Caco-2 (cell line): ENCODE results near the gene TMCC1. TPM values are rescaled to one million over a fixed set of nuclear protein-coding genes. Genes with fewer than 3 reads are reported as not detected.

ENCODE experiments used
- BruUV-seq: library from RNA; stranded (reverse); fragments of 400-500 nt; replicated peaks from 2 replicates; lab custom pipeline; 2021; lab: Mats Ljungman, UMichigan
- CTCF ChIA-PET: fragments of 300-600 bp; sonication (Branson Sonifier 250); formaldehyde crosslinking; loops from one replicate; lab custom pipeline; 2022; ENCODE audit warnings: antibody characterized with exemption; lab: Charles Lee
- POLR2A ChIA-PET: fragments of 300-600 bp; sonication (Branson Sonifier 250); formaldehyde crosslinking; loops from one replicate; lab custom pipeline; 2022; ENCODE audit warnings: antibody characterized with exemption; lab: Charles Lee
- DNase-seq, 2 experiments: peaks; one replicate each; pipeline versions ENCODE4 v3.0.0 to v3.0.0-alpha.2; 2020 to 2022
- H3K27me3 ChIP-seq: replicated peaks from 2 replicates; pipeline ENCODE4 v1.6.0; 2011; ENCODE audit warnings: low read length; ENCODE audit not compliant: control insufficient read depth, insufficient read depth
- H3K36me3 ChIP-seq: 2 replicates; pipeline ENCODE4 v1.5.1; 2011; ENCODE audit warnings: low read length; ENCODE audit not compliant: control insufficient read depth, insufficient read depth
- H3K4me1 ChIP-seq: fragments of 250-450 bp; sonication (Bioruptor Pico); 2 replicates; pipeline ENCODE4 v1.5.1; 2020; ENCODE audit warnings: mild to moderate bottlenecking
- H3K4me3 ChIP-seq: 2 replicates; pipeline ENCODE4 v1.5.1; 2011; ENCODE audit warnings: low read depth, mild to moderate bottlenecking, control low read depth, low read length
- H3K9me3 ChIP-seq: fragments of 250-450 bp; sonication (Bioruptor Pico); 2 replicates; pipeline ENCODE4 v1.5.1; 2020; ENCODE audit warnings: mild to moderate bottlenecking, moderate library complexity
- H3K27ac Mint-ChIP-seq: one replicate; pipeline ENCODE4 v1.8.0; 2022; ENCODE audit warnings: mixed read lengths; ENCODE audit not compliant: unreplicated experiment
- H3K27me3 Mint-ChIP-seq: one replicate; pipeline ENCODE4 v1.8.0; 2022; ENCODE audit warnings: mixed read lengths; ENCODE audit not compliant: insufficient read depth, unreplicated experiment
- H3K36me3 Mint-ChIP-seq: one replicate; pipeline ENCODE4 v1.8.0; 2022; ENCODE audit warnings: mild to moderate bottlenecking, mixed read lengths; ENCODE audit not compliant: insufficient read depth, unreplicated experiment
- H3K4me1 Mint-ChIP-seq: one replicate; pipeline ENCODE4 v1.8.0; 2022; ENCODE audit warnings: low read depth, mixed read lengths; ENCODE audit not compliant: unreplicated experiment
- H3K4me3 Mint-ChIP-seq: one replicate; pipeline ENCODE4 v1.8.0; 2022; ENCODE audit warnings: mild to moderate bottlenecking, moderate library complexity, mixed read lengths; ENCODE audit not compliant: unreplicated experiment
- H3K9me3 Mint-ChIP-seq: one replicate; pipeline ENCODE4 v1.8.0; 2022; ENCODE audit warnings: mixed read lengths; ENCODE audit not compliant: unreplicated experiment
- CTCF ChIP-seq, 2 experiments: fragments of 200-600 bp in 1 of 2; IDR thresholded peaks; 1 replicate in 1 of 2; 2 replicates in 1 of 2; pipeline versions ENCODE4 v1.5.1 to v1.8.0; 2011 to 2022; ENCODE audit warnings: antibody characterized with exemption in 1 of 2, control low read depth in 1 of 2, inconsistent platforms in 1 of 2, low read depth in 1 of 2, low read length in 1 of 2, mild to moderate bottlenecking in 1 of 2, moderate library complexity in 1 of 2; ENCODE audit not compliant: insufficient read depth in 1 of 2, severe bottlenecking in 1 of 2, unreplicated experiment in 1 of 2
- intact Hi-C: fragments of 100-400 bp; cut with micrococcal nuclease; formaldehyde crosslinking; loops from one replicate; pipeline ENCODE4 v1.10.0; 2022; ENCODE audit not compliant: unreplicated experiment
- total RNA-seq: library from RNA; stranded (reverse); gene quantifications from 2 replicates; pipeline ENCODE4 v1.2.3, GENCODE V29; 2022

TMCC1 gene
- total RNA-seq, 1 experiment from 2014 or later = 27.8 TPM

- Mint-ChIP-seq H3K9me3 (no peaks in the 10 kb centered on the region), H3K4me3 (no peak overlapping the region), H3K36me3 (no peaks in the 10 kb centered on the region), H3K27ac (no peak overlapping the region), H3K4me1 (no peaks in the 10 kb centered on the region), H3K27me3 (no peaks in the 10 kb centered on the region)
- no peak for DNase-seq
- POLR2A ChIA-PET = no interaction called here
- peaks cover 16% of the 10 kb centered on the region for H3K4me1 ChIP-seq
- intact Hi-C loops = no loop called here
- no TSS peak for BruUV-seq
- no peaks in the 10 kb centered on the region for H3K36me3 ChIP-seq
- no peaks in the 10 kb centered on the region for H3K9me3 ChIP-seq
- no peak overlapping the region for H3K4me3 ChIP-seq
- TF ChIP-seq CTCF (IDR thresholded peaks at IDR 0.05; ENCODE audit: insufficient read depth in 1 of 2, low read depth in 1 of 2, low read length in 1 of 2, severe bottlenecking in 1 of 2, unreplicated experiment in 1 of 2) = no peak
- no peaks in the 10 kb centered on the region for H3K27me3 ChIP-seq
- CTCF ChIA-PET = no interaction called here
Measured at GRCh38 chr3:129614435-129614834, 279.1 kb downstream of the TMCC1 start.

- TF ChIP-seq CTCF (IDR thresholded peaks at IDR 0.05; ENCODE audit: insufficient read depth in 1 of 2, low read depth in 1 of 2, low read length in 1 of 2, severe bottlenecking in 1 of 2, unreplicated experiment in 1 of 2) = no peak
- DNase-seq = no peak
- Mint-ChIP-seq H3K27ac (no peak overlapping the region), H3K4me3 (no peak overlapping the region), H3K36me3 (no peaks in the 10 kb centered on the region), H3K4me1 (no peaks in the 10 kb centered on the region), H3K27me3 (no peaks in the 10 kb centered on the region), H3K9me3 (no peaks in the 10 kb centered on the region)
- Histone ChIP-seq H3K27me3 (no peaks in the 10 kb centered on the region), H3K4me1 (peaks cover 16% of the 10 kb centered on the region), H3K36me3 (no peaks in the 10 kb centered on the region), H3K9me3 (no peaks in the 10 kb centered on the region), H3K4me3 (no peak overlapping the region)
- intact Hi-C loops = no loop called here
- ChIA-PET POLR2A (no interaction called here), CTCF (no interaction called here)
- BruUV-seq = no TSS peak
Measured at GRCh38 chr3:129613367-129613740, 280.2 kb downstream of the TMCC1 start.

GRCh38 chr3:129612534-129613366, 280.8 kb downstream of the TMCC1 start:
- no peak for TF ChIP-seq CTCF (IDR thresholded peaks at IDR 0.05; ENCODE audit: insufficient read depth in 1 of 2, low read depth in 1 of 2, low read length in 1 of 2, severe bottlenecking in 1 of 2, unreplicated experiment in 1 of 2)
- Histone ChIP-seq H3K27me3 (no peaks in the 10 kb centered on the region), H3K9me3 (no peaks in the 10 kb centered on the region), H3K36me3 (no peaks in the 10 kb centered on the region), H3K4me3 (no peak overlapping the region), H3K4me1 (peaks cover 17% of the 10 kb centered on the region)
- Mint-ChIP-seq H3K4me3 (no peak overlapping the region), H3K27ac (peak overlapping the region; percentile 82), H3K36me3 (no peaks in the 10 kb centered on the region), H3K27me3 (no peaks in the 10 kb centered on the region), H3K4me1 (no peaks in the 10 kb centered on the region), H3K9me3 (no peaks in the 10 kb centered on the region)
- no peak for DNase-seq
- no TSS peak for BruUV-seq
- intact Hi-C loops = no loop called here
- ChIA-PET CTCF (no interaction called here), POLR2A (no interaction called here)
